Skin epidermis (tissue), 12 donors: Measurements from ENCODE around the gene KRTAP5-8.
"Not testable (repeated sequence)": the region's sequence is repeated elsewhere in the genome, so short reads cannot be mapped to it uniquely, and the experiment has no call there.

Experiments used
- H3K27ac ChIP-seq, 21 experiments: fragments of 200-600 bp; sonication (generic) in 11 of 21; one replicate each; pipeline ENCODE4 v1.5.0; 2020; ENCODE audit warnings: mild to moderate bottlenecking in 3 of 21, inconsistent platforms in 2 of 21, moderate library complexity in 2 of 21
- H3K4me3 ChIP-seq, 7 experiments: fragments of 200-600 bp; sonication (generic) in 2 of 7; one replicate each; pipeline ENCODE4 v1.5.0; 2020; ENCODE audit warnings: inconsistent platforms in 2 of 7, mild to moderate bottlenecking in 2 of 7, moderate library complexity in 1 of 7

The KRTAP5-8 gene

DNA sequence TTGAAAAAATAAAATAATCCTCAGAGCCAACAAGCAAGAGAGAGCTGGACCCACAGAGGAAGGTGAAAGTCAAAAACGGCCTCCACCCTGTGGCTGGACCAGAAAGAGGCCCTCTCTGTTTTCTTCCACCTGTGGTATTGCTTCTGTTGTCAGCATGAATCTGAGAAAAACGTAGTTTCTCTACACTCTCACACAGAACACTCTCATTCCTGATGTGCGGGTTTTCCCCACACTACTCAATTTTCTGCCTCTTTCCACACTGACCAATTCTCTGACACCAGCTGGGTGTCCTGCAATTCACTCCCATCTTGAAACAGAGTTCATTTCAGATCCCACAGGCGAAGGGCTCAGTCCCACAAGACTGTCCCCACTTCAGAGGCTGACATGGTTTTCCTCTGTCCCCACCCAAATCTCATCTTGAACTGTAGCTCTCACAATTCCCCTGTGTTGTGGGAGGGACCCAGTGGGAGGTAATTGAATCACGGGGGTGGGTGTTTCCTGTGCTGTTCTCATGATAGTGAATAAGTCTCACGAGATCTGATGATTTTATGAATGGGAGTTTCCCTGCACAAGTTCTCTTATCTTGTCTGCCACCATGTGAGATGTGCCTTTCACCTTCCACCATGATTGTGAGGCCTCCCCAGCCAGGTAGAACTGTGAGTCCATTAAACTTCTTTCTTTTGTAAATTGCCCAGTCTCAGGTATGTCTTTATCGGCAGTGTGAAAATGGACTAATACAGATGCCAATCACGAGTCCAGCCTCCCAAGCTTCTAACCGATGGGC, 2.9 kb downstream of the KRTAP5-8 start:
- H3K4me3 ChIP-seq, H3K27ac ChIP-seq: not testable (repeated sequence)

DNA sequence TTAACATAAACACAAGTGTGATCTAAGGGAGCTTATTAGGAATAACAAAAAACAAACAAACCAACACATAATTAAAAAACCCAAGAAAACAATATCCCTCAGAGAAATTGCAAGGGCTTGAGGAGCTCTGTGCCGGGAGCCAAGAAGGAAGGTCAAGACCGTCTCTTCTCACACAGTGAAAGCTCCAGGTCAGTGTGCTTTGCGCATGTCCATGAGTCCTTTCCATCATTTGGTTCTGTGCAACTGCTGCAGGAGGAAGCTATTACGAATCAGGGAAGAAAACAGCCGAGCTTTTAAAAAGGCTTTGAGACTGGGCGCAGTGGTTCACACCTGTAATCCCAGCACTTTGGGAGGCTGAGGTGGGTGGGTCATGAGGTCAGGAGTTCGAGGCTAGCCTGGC, 4.6 kb downstream of the KRTAP5-8 start:
- H3K4me3 ChIP-seq = no peak overlapping the region

DNA sequence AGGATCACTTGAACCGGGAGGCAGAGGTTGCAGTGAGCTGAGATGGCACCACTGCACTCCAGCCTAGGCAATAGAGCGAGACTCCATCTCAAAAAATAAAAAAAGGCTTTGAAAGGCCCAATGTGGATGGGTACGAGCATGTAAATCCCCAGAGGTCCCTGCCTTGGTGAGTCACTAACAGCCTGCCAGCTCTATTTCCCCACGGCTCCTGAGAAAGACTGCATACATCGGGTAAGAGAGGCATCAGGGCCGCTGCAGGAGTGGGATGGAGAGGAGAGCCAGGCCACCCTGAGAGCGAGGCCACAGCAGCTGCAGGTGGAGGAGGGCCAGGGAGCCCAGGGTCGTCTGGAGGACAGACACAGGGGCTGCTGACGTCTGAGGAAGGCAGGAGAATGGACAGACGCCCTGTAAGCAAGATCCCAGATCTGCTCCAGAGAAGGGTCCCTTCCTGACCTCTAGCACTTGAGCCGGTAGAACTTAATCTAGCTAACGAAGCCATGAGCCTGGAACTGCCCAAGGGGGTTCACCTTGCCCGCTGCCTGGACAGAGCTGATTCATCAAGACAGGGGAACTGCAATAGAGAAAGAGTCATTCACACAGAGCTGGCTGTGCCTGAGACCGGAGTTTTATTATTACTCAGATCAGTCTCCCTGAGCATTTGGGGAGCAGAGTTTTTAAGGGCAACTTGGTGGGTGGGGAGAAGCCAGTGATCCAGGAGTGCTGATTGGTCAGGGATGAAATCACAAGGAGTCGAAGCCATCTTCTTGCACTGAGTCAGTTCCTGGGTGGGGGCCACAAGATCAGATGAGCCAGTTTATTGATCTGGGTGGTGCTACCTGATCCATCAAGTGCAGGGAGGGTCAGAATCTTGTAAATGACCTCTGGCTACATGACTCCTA, 5.3 kb downstream of the KRTAP5-8 start:
- Histone ChIP-seq H3K4me3 (no peak overlapping the region), H3K27ac (no peak overlapping the region)

More for the DNA sequence above, 4.6 kb downstream of the KRTAP5-8 start:
- H3K27ac ChIP-seq = no peak overlapping the region

DNA sequence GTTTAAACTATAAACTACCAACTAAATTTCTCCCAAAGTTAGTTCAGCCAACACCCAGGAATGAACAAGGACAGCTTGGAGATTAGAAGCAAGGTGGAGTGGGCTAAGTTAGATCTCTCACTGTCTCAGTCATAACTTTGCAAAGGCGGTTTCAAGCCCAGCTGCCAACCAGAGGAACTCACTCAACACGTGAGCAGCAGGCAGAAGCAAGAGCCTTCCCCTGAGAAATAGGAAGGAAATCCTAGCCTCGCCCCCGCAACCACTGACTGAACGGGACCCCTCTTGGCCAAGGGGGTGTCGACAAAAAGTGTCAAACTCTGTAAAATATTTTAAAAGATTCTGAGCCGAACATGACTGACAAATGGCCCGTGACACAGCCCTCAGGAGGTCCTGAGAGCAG, 6.0 kb downstream of the KRTAP5-8 start:
- Histone ChIP-seq H3K4me3 (no peak overlapping the region), H3K27ac (no peak overlapping the region)

DNA sequence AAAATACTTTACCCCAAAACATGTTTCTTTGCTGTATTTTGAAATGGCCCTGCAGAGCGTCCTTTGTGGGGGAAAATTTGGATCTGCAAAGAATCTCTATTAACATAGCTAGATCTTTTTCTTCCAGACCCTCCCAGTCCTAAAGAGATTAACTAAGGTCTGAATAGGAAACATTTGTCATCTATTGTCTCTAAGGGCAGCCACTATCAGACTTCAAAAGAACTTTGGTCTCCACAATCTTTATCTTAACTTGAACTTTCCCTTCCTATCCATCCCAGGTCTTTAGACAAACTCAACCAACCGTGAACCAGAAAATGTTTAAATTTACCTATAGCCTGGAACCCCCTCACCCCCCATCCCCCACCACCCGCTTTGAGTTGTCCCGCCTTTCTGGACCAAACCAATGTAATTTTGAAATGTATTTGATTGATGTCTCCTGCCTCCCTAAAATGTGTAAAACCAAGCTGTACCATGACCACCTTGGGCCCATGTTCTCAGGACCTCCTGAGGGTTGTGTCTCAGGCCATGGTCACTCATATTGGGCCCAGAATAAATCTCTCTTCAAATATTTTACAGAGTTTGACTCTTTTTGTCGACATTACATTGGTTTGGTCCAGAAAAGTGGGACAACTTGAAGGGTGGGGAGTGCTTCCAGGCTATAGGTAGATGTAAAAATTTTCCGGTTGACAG, 6.8 kb downstream of the KRTAP5-8 start:
- Histone ChIP-seq H3K4me3 (no peak overlapping the region), H3K27ac (no peak overlapping the region)

DNA sequence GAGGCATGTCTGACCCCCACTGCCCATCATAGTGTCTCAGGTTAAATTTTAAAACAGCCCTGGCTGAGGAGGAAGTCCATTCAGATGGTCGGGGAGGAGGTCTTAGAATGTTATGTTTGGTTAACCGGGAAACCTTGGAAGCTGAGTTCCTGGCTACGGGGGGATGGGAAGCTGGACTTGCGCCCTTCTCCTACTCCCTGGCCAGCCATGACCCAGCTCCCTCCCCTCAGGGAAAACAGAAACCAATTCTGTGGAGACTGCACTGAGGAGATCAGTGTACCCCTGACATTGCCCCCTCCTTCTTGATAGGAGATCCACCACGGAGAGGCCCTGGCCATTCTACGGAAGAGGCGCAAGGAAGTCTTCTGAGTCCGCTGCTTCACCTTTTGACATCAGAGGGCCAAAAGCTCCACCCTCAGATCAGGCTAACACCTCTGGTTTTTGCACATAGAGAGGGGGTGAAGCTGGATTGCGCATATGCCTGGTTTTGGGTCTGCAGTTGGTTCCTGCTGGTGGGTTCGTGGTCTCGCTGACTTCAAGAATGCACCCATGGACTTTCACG, 7.7 kb downstream of the KRTAP5-8 start:
- H3K4me3 ChIP-seq = no peak overlapping the region
- H3K27ac ChIP-seq = no peak overlapping the region

DNA sequence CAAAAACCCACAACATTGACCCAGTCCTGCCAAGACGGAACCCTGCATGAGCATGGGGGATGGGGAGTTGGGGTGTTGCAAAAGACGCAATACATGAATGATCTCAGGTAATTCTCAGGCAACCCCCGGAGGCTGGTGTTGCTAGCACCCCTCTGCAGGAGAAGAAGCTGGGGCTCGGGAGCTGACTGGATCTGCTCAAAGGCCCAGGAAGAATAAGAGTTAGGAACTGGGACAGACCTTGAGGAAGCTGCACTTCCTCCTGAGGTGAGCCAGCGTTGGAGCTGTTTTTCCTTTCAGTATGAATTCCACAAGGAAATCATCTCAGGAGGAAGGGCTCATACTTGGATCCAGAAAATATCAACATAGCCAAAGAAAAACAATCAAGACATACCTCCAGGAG, 10.3 kb downstream of the KRTAP5-8 start, which contains the start of gene KRTAP5-9:
KRTAP5-9 (plus strand) TSS at position 301 of the 400 bp plus-strand sequence. CDS start 238 bp downstream, outside the sequence.
- Histone ChIP-seq H3K27ac (no peak within 1 kb of the TSS), H3K4me3 (no peak within 1 kb of the TSS)

DNA sequence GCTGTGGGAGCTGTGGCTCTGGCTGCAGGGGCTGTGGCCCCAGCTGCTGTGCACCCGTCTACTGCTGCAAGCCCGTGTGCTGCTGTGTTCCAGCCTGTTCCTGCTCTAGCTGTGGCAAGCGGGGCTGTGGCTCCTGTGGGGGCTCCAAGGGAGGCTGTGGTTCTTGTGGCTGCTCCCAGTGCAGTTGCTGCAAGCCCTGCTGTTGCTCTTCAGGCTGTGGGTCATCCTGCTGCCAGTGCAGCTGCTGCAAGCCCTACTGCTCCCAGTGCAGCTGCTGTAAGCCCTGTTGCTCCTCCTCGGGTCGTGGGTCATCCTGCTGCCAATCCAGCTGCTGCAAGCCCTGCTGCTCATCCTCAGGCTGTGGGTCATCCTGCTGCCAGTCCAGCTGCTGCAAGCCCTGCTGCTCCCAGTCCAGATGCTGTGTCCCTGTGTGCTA, 10.9 kb downstream of the KRTAP5-8 start:
- no peak overlapping the region for H3K27ac ChIP-seq
- H3K4me3 ChIP-seq = no peak overlapping the region

DNA sequence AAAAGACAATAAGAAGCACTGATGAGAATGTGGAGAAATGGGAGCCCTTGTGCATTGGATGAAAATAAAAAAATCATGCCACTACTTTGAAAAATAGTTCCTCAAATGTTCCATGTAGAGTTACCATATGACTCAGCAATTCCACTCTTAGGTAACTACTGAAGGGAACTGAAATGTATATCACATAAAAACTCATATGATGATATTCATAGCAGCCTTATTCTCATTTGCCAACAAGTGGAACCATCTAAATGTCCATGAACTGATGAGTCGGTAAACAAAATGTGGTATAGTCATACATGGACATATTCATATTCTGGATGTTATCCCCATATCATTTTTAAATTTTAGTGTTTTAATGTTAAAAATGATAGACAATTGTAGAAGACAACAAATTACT, 13.9 kb downstream of the KRTAP5-8 start:
- H3K27ac ChIP-seq = no peak overlapping the region
- no peak overlapping the region for H3K4me3 ChIP-seq

DNA sequence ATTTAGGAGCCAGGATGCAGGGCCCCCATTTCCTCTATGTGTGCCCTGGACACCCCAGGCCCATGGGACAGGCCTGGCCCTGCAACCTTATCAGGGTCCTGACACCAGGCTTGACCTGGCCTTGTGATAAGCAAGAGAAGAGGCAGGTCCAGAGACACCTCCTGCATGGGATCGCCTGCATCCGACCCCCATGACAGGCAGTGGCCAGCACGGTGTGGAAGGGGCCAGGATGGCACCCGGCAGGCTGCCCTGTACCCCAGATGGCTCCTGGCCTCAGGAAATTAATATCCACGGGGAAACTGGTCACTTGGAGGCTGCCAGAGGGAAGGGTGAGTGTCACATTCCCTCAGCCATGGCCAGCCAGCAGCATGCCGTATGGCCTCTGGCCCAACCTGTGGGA, 17.2 kb downstream of the KRTAP5-8 start:
- no peak overlapping the region for H3K27ac ChIP-seq
- H3K4me3 ChIP-seq = no peak overlapping the region

DNA sequence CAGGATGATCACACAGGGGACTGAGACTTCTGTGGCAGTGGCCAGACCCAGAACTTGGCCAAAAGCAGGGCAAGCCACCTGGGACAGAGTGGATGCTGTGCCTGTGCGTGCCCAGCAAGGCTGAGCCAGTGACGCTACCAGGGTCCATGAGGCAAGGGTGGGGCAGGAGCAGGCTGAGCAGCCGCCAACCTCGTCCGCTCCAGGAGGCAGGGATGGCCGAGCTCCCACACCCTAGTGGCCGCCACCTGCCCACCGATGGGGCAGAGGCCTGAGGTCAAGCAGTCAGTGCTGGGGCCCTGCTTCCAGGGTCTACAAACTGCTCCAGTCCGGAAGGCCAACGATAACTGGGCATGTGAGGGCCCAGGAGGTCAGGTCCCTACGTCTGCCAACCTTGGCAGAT, 17.7 kb downstream of the KRTAP5-8 start:
- Histone ChIP-seq H3K4me3 (no peak overlapping the region), H3K27ac (no peak overlapping the region)

DNA sequence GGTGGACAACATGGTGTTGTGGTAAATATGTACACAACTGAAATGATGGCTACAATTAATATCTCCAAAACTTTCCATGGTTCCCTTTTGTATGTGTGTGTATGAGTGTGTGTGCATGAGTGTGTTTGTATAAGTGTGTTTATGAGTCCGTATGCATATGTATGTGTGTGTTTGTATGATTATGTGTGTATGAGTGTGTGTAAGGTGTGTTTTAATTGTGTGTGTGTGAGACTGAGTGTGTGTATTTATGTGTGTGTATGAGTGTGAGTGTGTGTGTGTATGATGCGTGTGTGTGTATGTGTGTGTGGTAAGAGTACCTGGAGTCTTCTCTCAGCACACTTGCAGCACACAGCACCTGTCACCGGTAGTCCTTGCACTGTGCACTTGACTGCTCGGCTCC, 18.2 kb downstream of the KRTAP5-8 start:
- no peak overlapping the region for H3K27ac ChIP-seq
- H3K4me3 ChIP-seq = no peak overlapping the region

DNA sequence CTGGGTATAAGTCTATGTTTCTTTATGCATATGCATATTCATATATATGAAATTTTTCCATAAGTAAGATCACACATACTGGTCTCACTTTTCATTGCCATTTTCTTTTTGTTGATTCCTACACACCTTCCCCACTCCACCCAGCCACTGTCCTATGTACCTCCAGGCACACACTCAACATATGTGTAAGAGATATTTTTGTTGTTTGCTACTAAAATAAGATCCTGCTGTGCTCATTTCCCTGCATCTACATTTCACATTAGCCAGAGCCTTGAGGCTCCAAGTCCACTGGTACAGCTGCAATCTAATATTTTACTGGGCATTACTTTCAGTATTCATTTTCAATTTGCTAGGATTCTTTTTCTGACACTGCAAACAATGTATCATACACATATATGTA, 19.4 kb downstream of the KRTAP5-8 start:
- no peak overlapping the region for H3K4me3 ChIP-seq
- no peak overlapping the region for H3K27ac ChIP-seq

DNA sequence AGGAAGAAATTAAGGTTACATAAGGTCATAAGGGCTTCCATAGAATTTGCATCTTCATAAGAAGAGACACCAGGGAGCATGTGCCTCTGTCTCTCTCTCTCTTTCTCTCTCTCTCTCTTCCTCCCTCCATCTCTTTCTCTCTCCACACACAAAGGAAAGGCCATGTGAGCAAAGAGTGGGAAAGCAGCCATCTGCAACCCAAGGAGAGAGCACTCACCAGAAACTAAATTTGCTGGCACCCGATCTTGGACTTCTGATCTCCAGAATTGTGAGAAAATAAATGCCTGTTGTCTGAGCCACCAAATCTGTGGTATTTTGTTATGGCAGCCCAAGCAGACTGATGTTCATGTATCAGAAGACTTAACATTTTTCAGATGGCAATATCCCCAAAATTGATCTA, 21.2 kb downstream of the KRTAP5-8 start:
- no peak overlapping the region for H3K27ac ChIP-seq

DNA sequence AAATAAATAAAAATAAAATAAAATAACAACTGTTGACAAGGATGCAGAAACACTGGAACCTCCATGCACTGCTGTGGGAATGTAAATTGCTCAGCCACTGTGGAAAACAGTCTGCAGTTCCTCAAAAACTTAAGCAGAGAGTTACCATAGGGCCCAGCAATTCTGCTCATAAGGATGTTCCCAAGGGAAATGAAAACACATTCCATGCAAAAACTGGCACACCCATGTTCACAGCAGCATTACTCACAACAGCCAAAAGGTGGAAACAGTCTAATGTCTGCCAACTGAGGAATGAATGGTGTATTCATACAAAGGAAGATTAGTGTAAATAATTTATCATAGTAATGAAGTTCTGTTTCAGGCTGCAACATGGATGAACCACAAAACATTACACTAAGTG, 24.3 kb downstream of the KRTAP5-8 start:
- no peak overlapping the region for H3K4me3 ChIP-seq
- H3K27ac ChIP-seq = no peak overlapping the region

More for the DNA sequence above, 21.2 kb downstream of the KRTAP5-8 start:
- H3K4me3 ChIP-seq = no peak overlapping the region

DNA sequence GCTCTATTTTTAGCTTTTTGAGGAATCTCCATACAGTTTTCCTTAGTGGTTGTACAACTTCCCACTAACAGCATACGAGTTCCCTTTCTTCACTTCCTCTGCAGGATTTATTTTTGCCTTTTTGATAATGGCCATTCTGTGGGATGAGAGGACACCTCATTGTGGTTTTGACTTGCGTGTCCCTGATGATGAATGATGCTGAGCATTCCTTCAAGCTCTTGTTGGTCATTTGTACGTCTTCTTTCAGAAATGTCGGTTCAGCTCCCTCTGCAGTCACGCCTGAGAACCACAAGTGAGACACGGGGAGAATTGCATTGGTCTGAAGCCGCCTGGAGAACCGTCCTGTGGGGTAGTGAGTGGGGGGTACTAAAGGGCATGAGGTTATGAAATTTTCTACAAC, 25.6 kb downstream of the KRTAP5-8 start:
- H3K4me3 ChIP-seq = no peak overlapping the region
- no peak overlapping the region for H3K27ac ChIP-seq

DNA sequence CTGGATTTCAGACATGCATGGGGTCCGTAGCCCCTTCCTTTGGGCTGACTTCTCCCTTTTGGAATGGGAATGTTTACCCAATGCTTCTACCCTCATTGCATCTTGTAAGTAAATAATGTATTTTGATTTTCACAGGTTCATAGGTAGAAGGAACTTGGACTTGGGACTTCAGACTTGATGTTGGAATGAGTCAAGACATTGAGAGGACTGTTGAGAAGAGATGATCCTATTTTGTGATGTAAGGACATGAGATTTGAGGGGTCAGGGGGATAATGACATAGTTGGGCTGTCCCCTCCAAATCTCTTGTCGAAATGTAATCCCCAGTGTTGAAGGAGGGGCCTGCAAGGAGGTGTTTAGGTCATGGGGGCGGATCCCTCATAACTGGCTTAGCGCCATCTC, 26.6 kb downstream of the KRTAP5-8 start:
- Histone ChIP-seq H3K27ac (no peak overlapping the region), H3K4me3 (no peak overlapping the region)

DNA sequence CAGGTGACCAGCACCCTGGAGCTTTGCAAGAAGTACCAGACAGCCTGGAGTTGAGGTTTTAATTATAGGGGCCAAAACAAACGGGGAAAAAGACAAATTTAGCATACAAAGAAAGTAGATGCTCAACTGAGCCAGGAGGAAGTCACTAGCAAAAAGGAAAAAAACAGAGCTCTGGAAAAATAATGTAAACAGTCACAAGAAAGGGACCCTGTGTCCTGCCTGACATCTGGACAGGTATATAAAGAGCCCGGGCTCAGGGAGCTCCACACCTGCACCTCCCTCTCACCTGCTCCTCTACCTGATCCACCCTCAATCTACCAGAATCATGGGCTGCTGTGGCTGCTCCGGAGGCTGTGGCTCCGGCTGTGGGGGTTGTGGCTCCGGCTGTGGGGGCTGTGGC, 27.4 kb downstream of the KRTAP5-8 start, which contains the start of gene KRTAP5-10:
KRTAP5-10 (plus strand) TSS at position 301 of the 400 bp plus-strand sequence; CDS start at position 326, 25 bp downstream.
- no peak within 1 kb of the TSS for H3K4me3 ChIP-seq
- H3K27ac ChIP-seq = peak within 1 kb of the TSS in 1 of 21 experiments; percentile 44

DNA sequence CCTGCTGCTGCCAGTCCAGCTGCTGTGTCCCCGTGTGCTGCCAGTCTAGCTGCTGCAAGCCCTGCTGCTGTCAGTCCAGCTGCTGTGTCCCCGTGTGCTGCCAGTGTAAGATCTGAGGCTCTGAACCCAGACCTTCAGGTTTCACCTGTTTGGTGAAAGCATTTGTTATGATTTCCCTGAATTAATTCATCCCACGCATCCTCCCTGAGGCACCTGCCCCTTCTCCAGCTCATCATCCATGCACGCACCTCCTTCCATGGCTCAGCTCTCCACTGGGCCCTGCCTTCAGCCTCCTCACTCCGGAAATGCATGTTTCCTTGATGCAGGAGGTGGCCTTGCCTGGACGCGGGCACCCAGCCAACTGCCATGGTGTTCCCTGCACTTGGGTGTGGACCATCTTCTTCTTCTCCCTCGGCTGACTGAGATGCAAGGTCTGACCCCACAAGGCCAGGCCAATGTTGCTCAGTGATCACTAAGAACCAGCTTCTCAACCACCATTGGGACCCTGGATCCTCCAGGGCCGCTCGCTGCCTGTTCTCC, 28.3 kb downstream of the KRTAP5-8 start:
- H3K27ac ChIP-seq = peak overlapping the region in 1 of 21 experiments; percentile 44
- H3K4me3 ChIP-seq = no peak overlapping the region
